ENCODE data around the gene DCDC1.

Gene DCDC1

DNA sequence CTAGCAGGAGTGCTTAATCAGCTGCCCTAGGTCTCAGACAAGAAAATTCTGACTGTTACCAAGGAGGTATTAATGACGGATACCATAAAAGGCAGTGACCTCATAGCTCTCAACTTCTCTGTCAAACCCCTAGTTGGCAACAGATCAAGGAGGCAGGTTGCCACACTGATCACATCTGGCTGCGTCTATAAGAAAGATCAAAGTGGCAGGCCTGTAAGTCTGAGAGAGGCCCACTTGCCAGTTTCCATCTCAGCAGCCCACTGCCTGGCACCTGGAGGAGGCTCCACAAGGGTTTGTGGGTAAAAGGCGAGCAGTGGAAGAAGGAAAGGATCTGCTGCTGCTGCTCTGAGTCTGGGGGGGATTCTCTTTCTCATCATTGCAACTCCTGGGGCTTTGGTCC lies 543.8 kb downstream of the DCDC1 start:
- no peak for DNase-seq

DNA sequence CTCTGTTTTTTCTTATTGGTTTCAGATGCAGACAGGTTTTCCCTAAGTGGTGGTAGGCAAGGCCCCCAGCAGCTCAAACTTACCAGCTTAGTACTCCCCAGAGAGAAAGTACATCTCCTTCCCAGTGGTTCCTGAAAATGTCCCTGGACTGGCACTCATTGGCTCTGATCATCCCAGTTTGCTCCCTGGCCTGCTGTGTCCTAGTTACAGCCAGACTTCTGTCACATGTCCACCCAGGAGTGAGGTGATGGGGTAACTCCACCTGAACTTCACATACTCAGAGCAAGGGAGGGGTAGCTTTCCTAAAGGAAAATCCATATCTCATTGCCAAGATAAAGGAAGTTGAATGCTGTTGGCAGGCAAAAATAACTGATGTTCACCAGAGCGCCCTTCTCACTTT lies 546.4 kb downstream of the DCDC1 start:
- no peak for DNase-seq

DNA sequence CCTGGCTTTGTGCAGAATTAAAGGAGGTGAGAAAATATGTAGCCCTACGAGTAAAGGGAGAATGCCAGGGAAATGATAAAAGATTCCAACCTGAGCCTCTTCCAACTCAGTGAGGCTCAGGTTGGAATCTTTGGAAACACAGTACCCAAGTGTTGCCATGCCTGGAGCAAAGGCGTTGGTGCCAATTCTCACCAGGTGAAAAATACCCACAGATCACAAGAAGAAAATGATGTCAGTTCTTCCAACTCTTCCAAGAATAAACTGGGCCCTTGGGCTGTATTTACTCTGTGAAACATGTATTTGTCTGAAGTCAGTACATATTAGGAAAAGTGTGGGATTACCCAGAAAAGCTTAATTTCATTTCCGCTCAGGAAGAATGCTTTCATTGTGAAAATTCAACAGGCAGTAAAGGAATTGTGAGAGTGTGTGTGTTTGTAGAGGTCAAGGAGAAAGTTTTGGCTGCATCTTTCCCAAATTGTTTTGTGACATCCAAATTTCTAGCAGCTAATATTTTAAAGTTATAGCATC lies 548.0 kb downstream of the DCDC1 start:
- DNase-seq: no peak

DNA sequence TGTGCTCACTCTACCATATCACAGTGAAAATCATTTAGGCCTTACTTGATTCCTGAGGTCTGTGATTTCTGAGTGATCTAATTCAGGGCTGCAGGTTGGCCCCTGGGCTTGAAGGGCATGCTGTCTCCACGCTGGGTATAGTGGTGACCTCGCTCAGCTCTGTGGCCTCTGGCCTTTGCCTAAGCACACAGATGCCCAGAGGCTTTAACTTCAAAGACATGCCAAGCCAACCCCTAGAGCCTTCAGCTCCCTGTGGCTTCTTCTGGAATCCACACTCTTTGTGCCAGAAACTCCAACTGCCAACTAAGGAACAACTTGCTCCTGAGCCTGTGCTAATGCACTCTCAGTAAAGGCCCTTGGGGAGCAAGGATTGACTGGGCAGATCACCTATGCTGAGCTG lies 550.8 kb downstream of the DCDC1 start:
- no peak for DNase-seq

DNA sequence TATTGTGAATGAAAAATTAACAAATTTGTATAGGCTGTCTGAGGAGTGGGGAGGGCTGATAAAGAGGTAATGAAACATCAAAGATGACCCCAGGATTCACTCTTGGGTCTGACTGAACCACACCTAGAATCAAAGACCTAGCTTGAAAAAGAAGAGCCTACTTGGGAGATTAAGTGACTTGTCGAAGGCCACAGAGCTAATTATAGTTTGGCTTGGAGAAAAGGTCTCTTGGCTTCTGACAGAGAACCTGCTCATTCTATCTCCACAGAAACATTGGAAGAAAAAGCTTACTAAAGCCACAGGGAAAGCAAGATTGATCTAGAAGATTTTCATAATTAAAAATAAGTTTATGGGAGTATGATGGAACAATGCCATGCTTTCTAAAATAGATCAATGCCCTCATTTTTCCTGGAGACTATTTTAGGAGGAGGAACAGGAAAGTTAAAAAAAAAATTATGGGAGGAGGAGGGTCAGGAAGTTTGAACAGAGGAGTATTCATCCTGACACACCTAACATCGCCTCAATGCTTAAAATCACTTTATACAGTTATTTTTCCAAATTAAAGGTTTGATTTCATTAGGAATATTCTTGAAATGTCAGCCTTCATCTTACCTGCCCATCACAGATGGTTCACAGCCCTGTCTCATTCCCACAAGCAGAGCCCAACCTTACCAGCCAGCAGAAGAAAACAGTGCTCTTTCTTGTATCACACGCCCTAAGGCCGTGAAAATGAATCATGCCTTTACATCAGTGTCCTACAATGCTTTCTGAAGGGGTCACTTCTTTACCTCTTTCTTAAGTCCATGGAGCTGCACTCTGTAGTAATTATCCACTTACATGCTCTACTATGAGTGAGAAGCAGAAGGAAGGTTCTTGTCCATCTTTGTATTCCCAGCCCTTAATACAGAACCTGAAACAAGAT lies 552.3 kb downstream of the DCDC1 start:
- no peak for DNase-seq

DNA sequence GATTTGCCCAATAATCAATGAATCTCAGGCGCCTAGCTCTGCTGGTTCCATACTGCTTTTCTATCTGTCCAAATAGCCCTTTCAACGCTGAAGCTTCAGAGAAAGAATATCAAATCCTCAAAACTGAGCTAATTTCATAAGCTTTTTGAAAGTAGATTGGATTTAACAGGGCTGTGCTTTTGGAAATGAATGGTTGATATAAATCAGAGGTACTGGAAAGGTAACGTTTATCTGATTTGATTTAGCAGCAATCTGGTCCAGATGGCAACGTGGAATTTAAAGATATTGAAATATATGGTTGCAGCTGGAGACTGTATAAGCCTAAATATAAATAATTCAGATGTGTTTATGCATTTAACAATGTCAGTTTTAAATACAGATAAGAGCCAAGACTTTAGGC lies 553.9 kb downstream of the DCDC1 start:
- DNase-seq: no peak

DNA sequence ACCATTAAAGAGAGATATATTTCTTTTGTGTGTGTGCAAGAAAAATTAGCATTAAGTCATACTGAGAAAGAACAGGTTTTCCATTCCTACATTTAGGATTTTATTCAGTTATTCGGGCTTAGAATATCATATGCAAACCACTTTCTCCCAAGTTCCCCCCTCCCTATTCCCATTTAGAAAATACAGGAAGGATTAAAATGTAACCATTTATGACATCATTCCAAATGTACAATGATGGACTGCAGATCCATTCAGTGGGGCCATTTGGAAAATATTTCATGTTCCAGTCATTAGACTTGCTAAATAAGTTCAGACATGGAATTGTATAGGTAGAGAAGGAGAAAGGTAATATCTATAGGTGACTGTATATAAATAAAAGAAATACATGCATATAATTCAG lies 554.8 kb downstream of the DCDC1 start:
- no peak for DNase-seq
